Measurements from ENCODE around the gene CAMK1D. TPM values are rescaled to one million over a fixed set of nuclear protein-coding genes. Genes with fewer than 3 reads are reported as not detected.

Gene CAMK1D
- total and polyA plus RNA-seq, 2 experiments from 2014 or later = 2.0 to 3.8 TPM

- no peaks in the 10 kb centered on the region for H3K36me3 ChIP-seq
- H3K4me1 ChIP-seq (ENCODE audit: low read depth) = no peaks in the 10 kb centered on the region
- H3K27ac ChIP-seq = no peak overlapping the region
- no peaks in the 10 kb centered on the region for H3K9me3 ChIP-seq (ENCODE audit: low read depth)
- H3K4me3 ChIP-seq = no peak overlapping the region
- TF ChIP-seq, protein P1, sequence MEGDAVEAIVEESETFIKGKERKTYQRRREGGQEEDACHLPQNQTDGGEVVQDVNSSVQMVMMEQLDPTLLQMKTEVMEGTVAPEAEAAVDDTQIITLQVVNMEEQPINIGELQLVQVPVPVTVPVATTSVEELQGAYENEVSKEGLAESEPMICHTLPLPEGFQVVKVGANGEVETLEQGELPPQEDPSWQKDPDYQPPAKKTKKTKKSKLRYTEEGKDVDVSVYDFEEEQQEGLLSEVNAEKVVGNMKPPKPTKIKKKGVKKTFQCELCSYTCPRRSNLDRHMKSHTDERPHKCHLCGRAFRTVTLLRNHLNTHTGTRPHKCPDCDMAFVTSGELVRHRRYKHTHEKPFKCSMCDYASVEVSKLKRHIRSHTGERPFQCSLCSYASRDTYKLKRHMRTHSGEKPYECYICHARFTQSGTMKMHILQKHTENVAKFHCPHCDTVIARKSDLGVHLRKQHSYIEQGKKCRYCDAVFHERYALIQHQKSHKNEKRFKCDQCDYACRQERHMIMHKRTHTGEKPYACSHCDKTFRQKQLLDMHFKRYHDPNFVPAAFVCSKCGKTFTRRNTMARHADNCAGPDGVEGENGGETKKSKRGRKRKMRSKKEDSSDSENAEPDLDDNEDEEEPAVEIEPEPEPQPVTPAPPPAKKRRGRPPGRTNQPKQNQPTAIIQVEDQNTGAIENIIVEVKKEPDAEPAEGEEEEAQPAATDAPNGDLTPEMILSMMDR (IDR thresholded peaks at IDR 0.05; ENCODE audit: low read depth, low read length) = no peak
- no peak for DNase-seq (ENCODE audit: low read depth in 1 of 2, low spot score in 1 of 2)
- H3K27me3 ChIP-seq = no peaks in the 10 kb centered on the region
These were observed 394.6 kb downstream of the CAMK1D start for GRCh38 chr10:12743941-12744340.

- no peaks in the 10 kb centered on the region for H3K4me1 ChIP-seq (ENCODE audit: low read depth)
- H3K27ac ChIP-seq = no peak overlapping the region
- H3K36me3 ChIP-seq = no peaks in the 10 kb centered on the region
- H3K27me3 ChIP-seq = no peaks in the 10 kb centered on the region
- no peaks in the 10 kb centered on the region for H3K9me3 ChIP-seq (ENCODE audit: low read depth)
- TF ChIP-seq, protein P1 (IDR thresholded peaks at IDR 0.05; ENCODE audit: low read depth, low read length) = no peak
- no peak for DNase-seq (ENCODE audit: low read depth in 1 of 2, low spot score in 1 of 2)
- H3K4me3 ChIP-seq = no peak overlapping the region
These were observed 398.8 kb downstream of the CAMK1D start for GRCh38 chr10:12748186-12748585.

DNA sequence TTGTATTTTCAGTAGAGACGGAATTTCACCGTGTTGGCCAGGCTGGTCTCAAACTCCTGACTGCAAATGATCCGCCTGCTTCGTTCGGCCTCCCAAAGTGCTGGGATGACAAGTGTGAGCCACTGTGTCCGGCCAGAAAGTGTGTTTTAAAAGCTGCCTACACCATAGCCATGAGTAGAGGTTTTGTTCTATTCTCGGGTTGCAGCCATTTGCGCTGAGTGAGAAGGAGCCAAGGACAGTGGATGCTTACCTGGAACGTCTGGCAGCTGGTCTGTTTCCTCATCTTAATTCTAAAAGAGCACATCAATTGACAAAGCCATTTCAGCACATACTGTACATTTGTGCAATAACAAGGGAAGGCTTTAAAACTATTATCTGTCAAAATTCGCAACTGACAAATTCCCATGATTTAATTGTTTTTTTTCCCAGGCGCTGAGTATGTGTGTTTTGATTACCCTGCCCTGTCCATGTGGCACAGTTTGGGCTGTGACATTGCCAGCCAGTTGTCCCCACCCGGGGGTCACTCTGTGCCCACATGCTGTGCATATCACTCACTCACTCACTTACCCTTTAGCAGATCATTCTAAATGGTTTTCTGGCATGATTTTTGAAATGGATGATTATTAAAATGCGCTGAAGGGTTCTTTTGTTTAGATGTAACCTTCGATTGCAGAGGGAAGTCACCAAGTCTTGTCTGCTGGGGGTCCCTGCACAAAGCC lies 400.6 kb downstream of the CAMK1D start:
- Histone ChIP-seq H3K9me3 (ENCODE audit: low read depth) (no peaks in the 10 kb centered on the region), H3K27ac (no peak overlapping the region), H3K27me3 (no peaks in the 10 kb centered on the region), H3K4me3 (no peak overlapping the region), H3K4me1 (ENCODE audit: low read depth) (no peaks in the 10 kb centered on the region), H3K36me3 (no peaks in the 10 kb centered on the region)
- TF ChIP-seq, protein P1 (IDR thresholded peaks at IDR 0.05; ENCODE audit: low read depth, low read length) = no peak
- DNase-seq (ENCODE audit: low read depth in 1 of 2, low spot score in 1 of 2) = no peak

- DNase-seq (ENCODE audit: low read depth in 1 of 2, low spot score in 1 of 2) = no peak
- Histone ChIP-seq H3K27ac (no peak overlapping the region), H3K27me3 (no peaks in the 10 kb centered on the region), H3K4me1 (ENCODE audit: low read depth) (no peaks in the 10 kb centered on the region), H3K4me3 (no peak overlapping the region), H3K9me3 (ENCODE audit: low read depth) (no peaks in the 10 kb centered on the region), H3K36me3 (no peaks in the 10 kb centered on the region)
- TF ChIP-seq, protein P1 (IDR thresholded peaks at IDR 0.05; ENCODE audit: low read depth, low read length) = no peak
These were observed 401.3 kb downstream of the CAMK1D start for GRCh38 chr10:12750526-12751201.

- no peak for DNase-seq (ENCODE audit: low read depth in 1 of 2, low spot score in 1 of 2)
- no peaks in the 10 kb centered on the region for H3K27me3 ChIP-seq
- TF ChIP-seq, protein P1 (IDR thresholded peaks at IDR 0.05; ENCODE audit: low read depth, low read length) = no peak
These were observed 405.7 kb downstream of the CAMK1D start for GRCh38 chr10:12755075-12755474.

More at GRCh38 chr10:12755075-12755474, 405.7 kb downstream of the CAMK1D start:
- Histone ChIP-seq H3K36me3 (no peaks in the 10 kb centered on the region), H3K4me1 (ENCODE audit: low read depth) (no peaks in the 10 kb centered on the region), H3K27ac (no peak overlapping the region), H3K9me3 (ENCODE audit: low read depth) (no peaks in the 10 kb centered on the region), H3K4me3 (no peak overlapping the region)

All from cardiac muscle cell (in vitro differentiated cells and primary cell).